NCI-H748 (cell line): ENCODE measurements around the gene ATXN2L.
"Not testable (repeated sequence)": the region's sequence is repeated elsewhere in the genome, so short reads cannot be mapped to it uniquely, and the experiment has no call there.

Experiments
- DNase-seq: peaks from one replicate; lab custom pipeline; 2025; ENCODE audit not compliant: unreplicated experiment; lab: John Stamatoyannopoulos, UW

Gene ATXN2L, protein sequence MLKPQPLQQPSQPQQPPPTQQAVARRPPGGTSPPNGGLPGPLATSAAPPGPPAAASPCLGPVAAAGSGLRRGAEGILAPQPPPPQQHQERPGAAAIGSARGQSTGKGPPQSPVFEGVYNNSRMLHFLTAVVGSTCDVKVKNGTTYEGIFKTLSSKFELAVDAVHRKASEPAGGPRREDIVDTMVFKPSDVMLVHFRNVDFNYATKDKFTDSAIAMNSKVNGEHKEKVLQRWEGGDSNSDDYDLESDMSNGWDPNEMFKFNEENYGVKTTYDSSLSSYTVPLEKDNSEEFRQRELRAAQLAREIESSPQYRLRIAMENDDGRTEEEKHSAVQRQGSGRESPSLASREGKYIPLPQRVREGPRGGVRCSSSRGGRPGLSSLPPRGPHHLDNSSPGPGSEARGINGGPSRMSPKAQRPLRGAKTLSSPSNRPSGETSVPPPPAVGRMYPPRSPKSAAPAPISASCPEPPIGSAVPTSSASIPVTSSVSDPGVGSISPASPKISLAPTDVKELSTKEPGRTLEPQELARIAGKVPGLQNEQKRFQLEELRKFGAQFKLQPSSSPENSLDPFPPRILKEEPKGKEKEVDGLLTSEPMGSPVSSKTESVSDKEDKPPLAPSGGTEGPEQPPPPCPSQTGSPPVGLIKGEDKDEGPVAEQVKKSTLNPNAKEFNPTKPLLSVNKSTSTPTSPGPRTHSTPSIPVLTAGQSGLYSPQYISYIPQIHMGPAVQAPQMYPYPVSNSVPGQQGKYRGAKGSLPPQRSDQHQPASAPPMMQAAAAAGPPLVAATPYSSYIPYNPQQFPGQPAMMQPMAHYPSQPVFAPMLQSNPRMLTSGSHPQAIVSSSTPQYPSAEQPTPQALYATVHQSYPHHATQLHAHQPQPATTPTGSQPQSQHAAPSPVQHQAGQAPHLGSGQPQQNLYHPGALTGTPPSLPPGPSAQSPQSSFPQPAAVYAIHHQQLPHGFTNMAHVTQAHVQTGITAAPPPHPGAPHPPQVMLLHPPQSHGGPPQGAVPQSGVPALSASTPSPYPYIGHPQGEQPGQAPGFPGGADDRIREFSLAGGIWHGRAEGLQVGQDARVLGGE

GRCh38 chr16:28822520-28823290 is at the start of gene ATXN2L:
ATXN2L (plus strand) TSS chr16:28822999; CDS start chr16:28823260, 261 bp downstream.
- DNase-seq = peak; percentile 94

- not testable (repeated sequence) for DNase-seq
These were observed 41.1 kb upstream of the ATXN2L start for GRCh38 chr16:28781697-28782096.

GRCh38 chr16:28782357-28782756 is 40.4 kb upstream of the ATXN2L start:
- DNase-seq = not testable (repeated sequence)

DNA sequence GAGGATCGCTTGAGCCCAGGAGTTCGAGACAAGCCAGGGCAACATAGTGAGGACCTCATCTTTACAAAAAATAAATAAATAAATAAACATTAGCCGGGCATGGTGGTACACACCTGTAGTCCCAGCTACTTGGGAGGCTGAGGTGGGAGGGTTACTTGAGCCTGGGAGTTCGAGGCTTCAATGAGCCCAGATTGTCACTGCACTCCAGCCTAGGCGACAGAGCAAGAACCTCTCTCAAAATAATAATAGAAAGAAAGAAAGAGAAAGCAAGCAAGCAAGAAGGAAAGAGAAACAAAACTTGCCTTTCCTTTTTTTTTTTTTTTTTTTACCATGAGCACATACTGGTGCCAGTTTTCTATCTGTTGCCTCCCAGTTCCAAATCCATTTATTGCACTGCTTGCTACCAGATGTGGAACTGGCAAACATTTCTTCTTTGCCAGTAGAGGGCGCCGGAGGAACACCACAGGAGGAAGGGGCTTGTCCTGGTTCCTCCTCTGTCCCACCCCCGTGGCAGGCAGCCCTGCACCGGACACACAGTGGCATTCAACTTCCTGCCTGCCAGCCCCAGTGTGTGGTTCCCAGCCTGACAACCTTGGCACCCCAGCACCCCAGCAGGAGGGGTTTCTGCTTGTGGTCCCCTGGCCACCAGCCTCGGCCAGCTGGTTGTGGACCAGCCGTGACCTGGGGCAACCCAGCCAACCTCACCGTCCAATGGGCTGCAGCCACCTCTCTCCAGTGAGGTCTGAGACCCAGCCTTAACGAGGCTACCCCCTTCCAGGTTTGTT is 20.4 kb upstream of the ATXN2L start:
- DNase-seq = peak; percentile 58

DNA sequence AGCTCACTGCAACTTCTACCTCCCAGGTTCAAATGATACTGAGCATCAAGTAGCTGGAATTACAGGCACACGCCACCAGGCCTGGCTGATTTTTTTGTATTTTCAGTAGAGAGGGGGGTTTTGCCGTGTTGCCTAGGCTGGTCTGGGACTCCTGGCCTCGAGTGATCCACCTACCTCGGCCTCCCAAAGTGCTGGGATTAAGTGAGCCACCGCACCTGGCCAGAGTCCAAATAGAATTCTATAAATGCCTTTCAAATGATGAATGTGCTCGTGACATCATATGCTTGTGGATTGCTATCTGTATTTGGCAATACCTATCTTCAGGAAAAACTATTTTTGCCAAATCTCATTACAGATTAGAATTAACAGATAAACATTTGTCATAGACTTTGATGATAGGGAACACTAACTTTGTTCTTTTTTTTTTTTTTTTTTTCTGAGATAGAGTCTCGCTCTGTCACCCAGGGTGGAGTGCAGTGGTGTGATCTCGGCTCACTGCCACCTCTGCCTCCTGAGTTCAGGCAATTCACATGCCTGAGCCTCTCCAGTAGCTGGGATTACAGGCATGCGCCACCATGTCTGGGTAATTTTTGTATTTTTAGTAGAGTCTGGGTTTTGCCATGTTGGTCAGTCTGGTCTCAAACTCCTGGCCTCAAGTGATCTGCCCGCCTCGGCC is 15.2 kb upstream of the ATXN2L start:
- not testable (repeated sequence) for DNase-seq

GRCh38 chr16:28820016-28820415 is 2.8 kb upstream of the ATXN2L start:
- DNase-seq = no peak

- DNase-seq = not testable (repeated sequence)
These were observed 2.3 kb upstream of the ATXN2L start for GRCh38 chr16:28820546-28820945.

DNA sequence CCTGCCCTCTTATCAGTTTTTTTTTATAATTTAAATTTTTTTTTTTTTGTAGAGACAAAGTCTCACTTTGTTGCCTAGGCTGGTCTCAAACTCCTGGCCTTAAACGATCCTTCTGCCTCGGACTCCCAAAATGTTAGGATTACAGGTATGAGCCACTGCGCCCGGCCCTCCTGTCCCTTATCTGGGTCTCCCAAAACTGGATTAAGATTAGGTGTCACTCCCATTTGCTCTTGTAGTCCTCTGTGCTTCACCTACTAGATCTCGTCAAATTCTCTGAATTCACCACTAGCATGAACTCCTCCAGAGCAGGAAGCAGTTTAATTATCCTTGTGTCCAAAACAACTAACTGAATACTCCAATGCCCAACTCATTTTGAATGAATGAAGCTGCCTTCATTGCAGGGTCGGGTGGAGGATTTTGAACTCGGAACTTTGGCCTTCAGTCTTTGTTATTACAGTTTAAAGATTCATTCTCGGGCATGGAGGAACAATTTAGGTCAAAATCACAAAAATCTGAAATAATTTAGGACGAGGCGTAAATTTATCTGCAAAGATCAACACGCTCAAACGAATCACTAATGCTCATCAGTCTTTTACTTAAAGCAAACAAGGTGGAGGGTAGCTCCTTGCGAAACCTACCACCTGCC is 802 bp upstream of the ATXN2L start:
- peak; percentile 14 for DNase-seq

GRCh38 chr16:28823291-28823872 is 583 bp downstream of the ATXN2L start:
- peak; percentile 33 for DNase-seq

- peak; percentile 94 for DNase-seq
These were observed 1.3 kb downstream of the ATXN2L start for GRCh38 chr16:28823873-28824716.

DNA sequence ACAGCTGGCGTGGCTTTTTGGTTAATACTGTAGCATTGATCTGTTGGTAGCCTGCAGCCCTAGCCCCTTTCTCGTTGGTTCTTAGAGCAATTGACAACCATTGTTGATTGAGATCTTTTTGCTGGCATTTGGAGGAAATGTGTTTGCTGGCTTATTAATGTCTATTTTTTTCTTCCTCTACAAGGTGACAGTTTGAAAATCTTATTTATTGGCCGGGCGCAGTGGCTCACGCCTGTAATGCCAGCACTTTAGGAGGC is 1.8 kb downstream of the ATXN2L start:
- no peak for DNase-seq

DNA sequence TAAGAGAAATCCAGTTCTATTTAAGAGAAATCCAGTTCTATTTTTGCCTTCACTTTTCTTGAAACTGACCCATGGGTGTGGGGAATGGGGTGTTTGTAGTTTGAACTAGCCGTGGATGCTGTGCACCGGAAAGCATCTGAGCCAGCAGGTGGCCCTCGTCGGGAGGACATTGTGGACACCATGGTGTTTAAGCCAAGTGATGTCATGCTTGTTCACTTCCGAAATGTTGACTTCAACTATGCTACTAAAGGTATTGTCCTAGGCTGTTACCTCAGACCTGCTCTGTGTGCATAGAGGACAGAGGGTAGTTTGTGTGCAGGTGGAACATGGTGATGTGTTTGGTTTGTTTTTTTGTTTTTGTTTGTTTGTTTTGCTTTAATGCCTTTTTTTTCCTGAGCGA is 3.3 kb downstream of the ATXN2L start:
- no peak for DNase-seq

DNA sequence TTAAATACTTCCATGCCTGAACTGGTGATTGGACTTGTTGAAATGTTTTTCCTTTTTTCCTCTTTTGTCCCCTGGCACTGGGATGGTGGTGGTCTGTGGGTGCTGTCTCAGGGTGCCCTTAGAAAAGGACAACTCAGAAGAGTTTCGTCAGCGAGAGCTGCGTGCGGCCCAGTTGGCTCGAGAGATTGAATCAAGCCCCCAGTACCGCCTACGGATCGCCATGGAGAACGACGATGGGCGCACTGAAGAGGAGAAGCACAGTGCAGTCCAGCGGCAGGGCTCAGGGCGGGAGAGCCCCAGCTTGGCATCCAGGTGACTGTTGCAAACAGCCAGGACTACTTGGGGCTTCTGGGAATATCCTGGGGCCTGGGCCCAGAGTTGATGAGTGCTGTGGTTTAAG is 6.9 kb downstream of the ATXN2L start:
- DNase-seq = no peak

DNA sequence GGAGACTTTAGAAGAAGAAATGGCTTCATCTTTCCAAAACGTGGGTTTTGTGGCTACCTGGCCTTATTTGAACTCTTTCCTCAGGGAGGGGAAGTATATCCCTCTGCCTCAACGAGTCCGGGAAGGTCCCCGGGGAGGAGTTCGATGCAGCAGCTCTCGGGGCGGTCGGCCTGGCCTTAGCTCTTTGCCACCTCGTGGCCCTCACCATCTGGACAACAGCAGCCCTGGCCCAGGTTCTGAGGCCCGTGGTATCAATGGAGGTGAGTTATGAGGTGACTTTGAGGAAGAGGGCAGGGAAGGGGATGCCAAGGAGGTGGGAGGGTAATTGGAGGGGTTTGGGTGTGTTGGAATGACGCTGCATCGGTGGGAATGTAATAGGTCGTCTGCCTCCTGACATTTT is 7.7 kb downstream of the ATXN2L start:
- no peak for DNase-seq

DNA sequence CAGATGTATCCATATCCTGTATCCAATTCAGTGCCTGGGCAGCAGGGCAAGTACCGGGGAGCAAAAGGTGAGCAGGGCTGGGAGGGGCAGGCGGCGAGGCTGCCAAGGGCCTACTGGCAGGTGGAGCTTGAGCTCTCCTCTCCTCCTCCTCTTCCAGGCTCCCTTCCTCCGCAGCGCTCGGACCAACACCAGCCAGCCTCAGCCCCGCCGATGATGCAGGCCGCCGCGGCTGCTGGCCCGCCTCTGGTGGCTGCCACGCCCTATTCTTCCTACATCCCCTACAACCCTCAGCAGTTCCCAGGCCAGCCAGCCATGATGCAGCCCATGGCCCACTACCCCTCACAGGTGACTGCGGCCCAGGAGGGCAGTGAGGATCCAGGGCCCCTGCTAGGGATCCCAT is 11.6 kb downstream of the ATXN2L start:
- DNase-seq = no peak

DNA sequence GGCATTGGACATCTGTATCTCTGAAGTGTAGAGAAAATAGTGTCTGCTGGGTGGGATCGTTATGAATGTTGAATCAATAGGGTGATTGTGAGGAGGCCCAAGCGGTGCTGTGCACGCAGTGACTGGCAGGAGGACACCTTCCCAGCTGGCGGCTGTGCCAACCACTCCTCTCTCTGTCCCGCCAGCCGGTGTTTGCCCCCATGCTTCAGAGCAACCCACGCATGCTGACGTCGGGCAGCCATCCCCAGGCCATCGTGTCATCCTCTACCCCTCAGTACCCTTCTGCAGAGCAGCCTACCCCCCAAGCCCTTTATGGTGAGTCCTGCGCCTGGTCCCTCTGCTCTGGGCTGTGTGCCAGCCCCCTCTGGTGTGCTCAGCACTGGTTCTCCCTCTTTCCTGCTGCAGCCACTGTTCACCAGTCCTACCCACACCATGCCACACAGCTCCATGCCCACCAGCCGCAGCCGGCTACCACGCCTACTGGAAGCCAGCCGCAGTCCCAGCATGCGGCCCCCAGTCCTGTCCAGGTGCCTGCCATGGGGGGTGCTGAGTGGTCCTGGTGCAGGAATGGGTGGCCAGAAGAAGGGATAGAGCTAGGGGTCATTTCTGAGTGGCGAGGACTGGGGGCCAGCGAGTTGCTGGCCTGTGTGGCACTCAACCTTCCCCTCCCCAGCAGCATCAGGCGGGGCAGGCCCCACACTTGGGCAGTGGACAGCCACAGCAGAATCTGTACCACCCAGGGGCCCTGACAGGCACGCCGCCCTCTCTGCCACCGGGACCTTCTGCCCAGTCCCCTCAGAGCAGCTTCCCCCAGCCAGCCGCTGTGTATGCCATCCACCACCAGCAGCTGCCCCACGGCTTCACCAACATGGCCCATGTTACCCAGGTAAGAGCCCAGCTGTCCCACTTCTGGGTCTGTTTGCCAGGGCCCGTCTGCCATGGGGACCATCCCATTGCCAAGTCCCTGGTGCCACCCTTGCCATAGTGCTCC is 12.4 kb downstream of the ATXN2L start:
- DNase-seq = no peak
